Measurements from ENCODE around the gene IL15.

The IL15 gene

DNA sequence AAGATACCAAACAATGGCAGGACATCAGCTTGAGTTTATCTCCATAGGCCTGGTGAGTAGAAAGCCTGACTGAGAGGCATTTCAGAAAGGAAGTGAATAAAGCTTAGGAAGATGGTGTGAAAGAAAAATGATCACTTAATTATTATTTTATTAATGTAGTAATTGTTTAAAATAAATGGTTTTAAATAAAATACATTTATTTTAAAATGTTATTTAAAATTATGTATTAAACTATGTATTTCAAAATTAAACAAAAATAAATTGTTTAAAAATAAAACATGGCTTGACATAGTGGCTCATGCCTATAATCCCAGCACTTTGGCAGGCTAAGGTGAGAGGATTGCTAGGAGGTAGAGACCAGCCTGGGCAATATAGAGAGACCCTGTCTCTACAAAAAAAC, 145.8 kb downstream of the IL15 start:
- TF ChIP-seq, protein P1, sequence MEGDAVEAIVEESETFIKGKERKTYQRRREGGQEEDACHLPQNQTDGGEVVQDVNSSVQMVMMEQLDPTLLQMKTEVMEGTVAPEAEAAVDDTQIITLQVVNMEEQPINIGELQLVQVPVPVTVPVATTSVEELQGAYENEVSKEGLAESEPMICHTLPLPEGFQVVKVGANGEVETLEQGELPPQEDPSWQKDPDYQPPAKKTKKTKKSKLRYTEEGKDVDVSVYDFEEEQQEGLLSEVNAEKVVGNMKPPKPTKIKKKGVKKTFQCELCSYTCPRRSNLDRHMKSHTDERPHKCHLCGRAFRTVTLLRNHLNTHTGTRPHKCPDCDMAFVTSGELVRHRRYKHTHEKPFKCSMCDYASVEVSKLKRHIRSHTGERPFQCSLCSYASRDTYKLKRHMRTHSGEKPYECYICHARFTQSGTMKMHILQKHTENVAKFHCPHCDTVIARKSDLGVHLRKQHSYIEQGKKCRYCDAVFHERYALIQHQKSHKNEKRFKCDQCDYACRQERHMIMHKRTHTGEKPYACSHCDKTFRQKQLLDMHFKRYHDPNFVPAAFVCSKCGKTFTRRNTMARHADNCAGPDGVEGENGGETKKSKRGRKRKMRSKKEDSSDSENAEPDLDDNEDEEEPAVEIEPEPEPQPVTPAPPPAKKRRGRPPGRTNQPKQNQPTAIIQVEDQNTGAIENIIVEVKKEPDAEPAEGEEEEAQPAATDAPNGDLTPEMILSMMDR (IDR thresholded peaks at IDR 0.05; ENCODE audit: extremely low read depth, missing control alignments): no peak
- DNase-seq (ENCODE audit: low spot score): no peak
